C4-2B (cell line): ENCODE results near the gene COL23A1.

Experiments used
- H3K27ac ChIP-seq: fragments of 450-650 bp; 2 replicates; pipeline ENCODE4 v1.5.1; 2017
- CTCF ChIP-seq: fragments of 450-650 bp; conservative IDR thresholded peaks from 2 replicates; pipeline ENCODE4 v1.5.1; 2017; ENCODE audit warnings: mild to moderate bottlenecking
- ZFX ChIP-seq: fragments of 450-650 bp; IDR thresholded peaks from 2 replicates; pipeline ENCODE4 v1.6.1; 2017

COL23A1 gene

GRCh38 chr5:178289438-178289837 lies 300.8 kb downstream of the COL23A1 start:
- no peak overlapping the region for H3K27ac ChIP-seq
- TF ChIP-seq ZFX (no peak), CTCF (no peak)

- TF ChIP-seq ZFX (no peak), CTCF (no peak)
- H3K27ac ChIP-seq: peak overlapping the region; percentile 24; the same call in 1 of the 2 replicates
These were observed 301.5 kb downstream of the COL23A1 start for GRCh38 chr5:178288401-178289368.

GRCh38 chr5:178287791-178288105 lies 302.4 kb downstream of the COL23A1 start:
- H3K27ac ChIP-seq: no peak overlapping the region

GRCh38 chr5:178287091-178287790 lies 303.0 kb downstream of the COL23A1 start:
- TF ChIP-seq ZFX (no peak), CTCF (no peak)

More at GRCh38 chr5:178287791-178288105, 302.4 kb downstream of the COL23A1 start:
- no peak for TF ChIP-seq CTCF
- no peak for TF ChIP-seq ZFX

GRCh38 chr5:178286226-178287090 lies 303.7 kb downstream of the COL23A1 start:
- no peak overlapping the region for H3K27ac ChIP-seq

More at GRCh38 chr5:178287091-178287790, 303.0 kb downstream of the COL23A1 start:
- no peak overlapping the region for H3K27ac ChIP-seq

More at GRCh38 chr5:178286226-178287090, 303.7 kb downstream of the COL23A1 start:
- TF ChIP-seq CTCF (no peak), ZFX (no peak)
